ENCODE results near the gene ILKAP.

The ILKAP gene

DNA sequence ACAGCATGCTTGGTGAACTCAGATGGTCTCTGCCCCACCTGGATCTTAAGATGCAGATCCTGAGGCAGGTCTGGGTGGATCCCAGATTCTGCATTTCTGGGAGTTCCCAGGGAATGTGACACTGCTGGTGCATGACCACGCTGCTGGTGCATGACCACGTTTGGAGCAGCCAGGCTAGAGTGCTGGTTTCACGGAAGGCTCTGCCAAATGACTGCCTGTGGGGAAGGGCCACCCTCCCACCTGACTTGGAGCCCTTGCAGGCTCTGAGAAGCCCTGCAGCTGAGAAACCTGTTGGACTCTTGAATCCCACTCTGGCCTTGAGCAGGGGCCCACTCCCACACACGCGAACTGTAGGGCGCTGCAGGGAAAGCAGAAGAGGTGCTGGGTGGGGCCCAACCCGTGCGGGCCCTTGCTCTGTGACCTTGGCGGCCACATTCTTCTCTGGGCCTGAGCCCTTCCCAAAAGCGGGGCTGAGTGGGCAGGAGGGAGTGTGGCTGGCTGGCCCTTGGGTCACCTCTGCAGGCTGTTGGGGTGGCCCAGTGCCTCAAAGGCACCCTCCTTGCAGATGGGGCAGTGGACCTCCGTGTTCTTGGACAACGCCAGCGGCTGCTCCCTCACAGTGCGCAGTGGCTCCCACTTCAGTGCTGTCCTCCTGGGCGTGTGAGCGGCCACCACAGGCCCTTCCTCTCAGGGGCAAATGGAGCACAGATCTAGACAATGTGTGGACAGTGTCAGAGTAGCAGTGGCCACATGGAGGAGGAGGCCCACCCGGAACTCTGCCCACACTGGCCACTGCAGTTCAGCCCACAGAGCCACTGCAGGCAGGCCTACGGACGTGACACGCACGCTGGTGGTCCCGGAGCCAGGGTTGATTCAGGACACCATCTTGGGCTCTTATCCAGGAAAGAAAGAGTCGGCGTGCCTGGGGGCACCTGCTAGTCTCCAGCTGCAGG lies 36.8 kb downstream of the ILKAP start:
- no peak for DNase-seq (ENCODE audit: low read depth, low spot score)

DNA sequence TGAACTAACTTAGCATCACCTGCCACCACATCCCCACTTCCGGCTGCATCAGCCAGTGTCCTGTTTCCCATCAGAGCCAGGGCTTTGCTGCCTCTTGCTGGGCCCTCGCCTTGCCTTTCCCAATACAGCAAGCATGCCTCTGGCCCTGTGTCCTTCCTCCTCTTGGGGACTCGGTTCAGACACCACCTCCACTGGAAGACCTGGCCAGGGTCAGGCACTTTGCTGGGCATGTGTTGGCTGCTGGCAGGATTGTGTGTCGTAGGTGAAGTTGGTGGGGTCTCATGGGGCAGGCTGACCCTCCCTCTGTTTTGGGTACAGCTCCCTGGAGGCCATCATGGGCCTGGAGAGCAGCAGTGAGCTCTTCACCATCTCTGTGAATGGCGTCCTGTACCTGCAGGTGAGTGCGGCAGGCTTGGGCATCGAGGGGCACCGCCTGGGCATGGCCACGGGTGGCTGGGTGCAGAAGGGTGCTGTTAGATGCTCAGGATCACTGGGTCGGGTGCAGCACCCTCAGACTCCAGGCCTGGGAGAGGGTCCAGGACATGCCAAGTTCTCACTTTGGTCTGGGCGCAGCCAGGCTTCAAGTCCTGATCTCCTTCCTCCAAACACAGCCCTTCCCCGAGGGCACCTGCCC lies 38.1 kb downstream of the ILKAP start:
- DNase-seq (ENCODE audit: low read depth, low spot score): no peak

DNA sequence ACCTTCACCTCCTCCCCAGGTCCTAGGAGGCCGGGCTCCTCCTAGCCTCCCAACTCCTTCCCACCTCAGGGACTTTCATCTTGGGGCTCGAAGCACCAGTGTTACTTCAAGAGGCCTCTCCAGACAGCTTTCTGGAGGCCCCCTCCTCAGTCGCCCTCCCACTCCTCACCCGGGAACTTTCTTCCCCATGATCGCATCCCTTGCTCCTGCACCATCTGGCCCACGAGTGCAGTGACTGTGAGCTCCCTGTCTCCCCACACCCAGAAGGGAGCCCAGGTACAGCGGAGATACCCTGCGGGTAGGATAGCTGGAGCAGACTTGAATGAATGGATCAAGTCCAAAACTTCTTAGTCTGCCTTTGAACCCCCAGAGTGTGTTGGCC lies 38.6 kb downstream of the ILKAP start:
- no peak for DNase-seq (ENCODE audit: low read depth, low spot score)

DNA sequence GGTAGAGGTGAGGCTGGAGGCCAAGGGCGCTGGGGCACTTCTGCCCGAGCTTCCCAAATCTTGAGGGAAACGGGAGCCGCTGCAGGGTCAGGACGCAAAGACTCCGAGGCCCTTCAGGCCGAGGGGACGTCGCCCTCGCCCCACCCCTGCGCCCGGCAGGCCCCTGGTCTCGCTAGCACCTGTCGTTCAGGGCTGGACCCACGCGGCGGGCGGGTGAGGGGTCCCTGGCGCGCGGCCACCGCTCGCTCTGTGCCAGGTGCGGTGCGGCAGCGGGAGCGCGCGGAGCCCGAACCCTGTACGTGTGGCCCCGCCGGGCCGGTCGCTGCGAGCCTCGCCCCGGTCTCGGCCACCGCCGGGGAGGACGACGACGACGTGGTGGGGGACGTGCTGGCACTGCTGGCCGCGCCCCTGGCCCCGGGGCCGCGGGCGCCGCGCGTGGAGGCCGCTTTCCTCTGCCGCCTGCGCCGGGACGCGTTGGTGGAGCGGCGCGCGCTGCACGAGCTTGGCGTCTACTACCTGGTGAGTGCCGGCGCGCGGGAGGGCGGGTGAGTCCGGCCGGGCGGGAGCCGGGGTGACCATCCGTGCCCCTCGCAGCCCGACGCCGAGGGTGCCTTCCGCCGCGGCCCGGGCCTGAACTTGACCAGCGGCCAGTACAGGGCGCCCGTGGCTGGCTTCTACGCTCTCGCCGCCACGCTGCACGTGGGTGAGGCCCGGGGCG lies 39.9 kb downstream of the ILKAP start:
- no peak for DNase-seq (ENCODE audit: low read depth, low spot score)

DNA sequence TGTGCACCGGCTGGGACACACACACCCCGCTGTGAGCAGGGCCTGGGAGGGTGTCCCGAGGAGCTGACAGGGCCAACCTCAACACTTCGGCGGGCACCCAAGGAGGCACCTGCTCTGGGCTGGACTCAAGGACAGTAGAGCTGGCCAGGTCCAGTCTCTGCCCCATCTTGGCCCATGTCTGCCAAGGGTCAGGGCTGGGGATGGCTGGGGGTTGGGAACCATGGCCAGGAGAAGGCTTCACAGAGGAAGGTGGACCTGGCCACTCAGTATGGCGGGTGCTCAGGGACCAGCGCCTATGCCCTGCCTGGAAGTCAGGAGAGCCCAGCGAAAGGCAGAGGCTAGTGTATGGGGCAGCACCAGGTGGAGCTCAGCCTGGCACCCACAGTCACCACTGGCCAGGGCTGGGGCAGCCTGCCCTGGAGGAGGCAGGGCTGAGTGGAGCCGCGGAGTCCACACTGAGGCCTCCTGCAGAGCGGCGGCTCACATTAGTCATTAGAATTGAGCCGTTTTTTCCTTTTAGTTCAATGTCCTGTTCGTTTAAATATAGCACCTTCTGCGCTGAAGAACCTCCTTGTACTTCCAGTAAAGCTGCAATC lies 40.6 kb downstream of the ILKAP start:
- DNase-seq (ENCODE audit: low read depth, low spot score): no peak

DNA sequence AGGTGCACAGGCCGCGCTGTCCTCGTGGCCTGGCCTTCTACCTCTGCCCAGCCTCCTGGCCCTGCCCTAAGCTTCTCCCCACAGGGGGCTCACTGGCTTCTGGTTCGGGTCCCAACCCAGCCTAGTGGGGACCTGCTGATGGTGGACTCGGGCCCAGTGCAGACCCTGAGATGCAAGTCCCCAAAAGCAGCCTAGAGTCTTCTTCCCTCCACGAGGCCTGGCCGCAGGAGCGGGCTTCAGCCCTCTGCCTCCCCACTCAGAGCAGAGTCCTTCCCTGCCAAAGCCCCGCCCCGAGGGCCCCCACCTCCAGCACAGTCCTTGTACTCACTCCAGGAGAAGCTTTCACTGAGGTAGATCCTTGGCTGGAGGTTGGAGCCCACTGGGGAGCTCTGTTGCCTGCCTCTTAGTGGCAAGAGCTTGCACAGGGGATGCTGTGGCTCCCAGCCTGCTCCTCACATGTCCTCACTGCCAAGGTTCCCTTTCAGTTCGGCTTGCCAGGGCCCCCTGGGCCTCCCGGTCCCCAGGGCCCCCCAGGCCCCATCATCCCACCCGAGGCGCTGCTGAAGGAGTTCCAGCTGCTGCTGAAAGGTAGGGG lies 41.1 kb downstream of the ILKAP start:
- no peak for DNase-seq (ENCODE audit: low read depth, low spot score)

DNA sequence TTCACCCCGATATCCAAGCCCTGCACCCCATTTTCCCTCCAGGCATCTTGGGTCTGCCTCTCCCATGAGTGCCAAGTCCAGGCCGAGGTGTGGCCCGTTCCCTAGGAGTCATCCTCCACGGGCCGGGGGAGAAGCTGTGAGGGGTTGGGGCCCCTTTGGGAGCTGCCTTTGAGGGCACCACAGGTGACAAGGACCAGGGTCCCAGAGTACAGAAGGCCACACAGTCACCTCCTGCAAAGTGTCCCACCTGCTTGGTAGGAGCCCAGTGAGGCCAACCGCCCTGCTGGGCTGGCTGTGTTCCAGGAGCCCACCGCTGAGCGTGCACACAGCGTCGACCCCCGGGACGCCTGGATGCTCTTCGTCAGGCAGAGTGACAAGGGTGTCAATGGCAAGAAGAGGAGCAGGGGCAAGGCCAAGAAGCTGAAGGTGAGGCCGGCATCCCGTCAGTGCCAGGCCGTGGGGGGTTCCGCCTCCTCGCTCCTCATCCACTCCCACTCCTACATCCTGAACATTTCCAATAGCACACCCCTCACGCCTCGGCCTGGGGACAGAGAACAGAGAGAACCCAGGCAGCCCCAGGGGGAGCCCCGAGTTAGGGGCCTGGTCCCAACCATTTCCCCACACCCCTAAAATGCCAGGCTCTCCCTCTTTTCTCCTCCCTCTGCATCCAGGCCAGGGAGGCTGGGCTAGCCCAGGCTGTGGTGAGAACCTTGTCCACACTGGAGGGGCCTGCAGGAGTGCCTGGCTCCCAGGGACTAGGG lies 42.0 kb downstream of the ILKAP start:
- no peak for DNase-seq (ENCODE audit: low read depth, low spot score)

DNA sequence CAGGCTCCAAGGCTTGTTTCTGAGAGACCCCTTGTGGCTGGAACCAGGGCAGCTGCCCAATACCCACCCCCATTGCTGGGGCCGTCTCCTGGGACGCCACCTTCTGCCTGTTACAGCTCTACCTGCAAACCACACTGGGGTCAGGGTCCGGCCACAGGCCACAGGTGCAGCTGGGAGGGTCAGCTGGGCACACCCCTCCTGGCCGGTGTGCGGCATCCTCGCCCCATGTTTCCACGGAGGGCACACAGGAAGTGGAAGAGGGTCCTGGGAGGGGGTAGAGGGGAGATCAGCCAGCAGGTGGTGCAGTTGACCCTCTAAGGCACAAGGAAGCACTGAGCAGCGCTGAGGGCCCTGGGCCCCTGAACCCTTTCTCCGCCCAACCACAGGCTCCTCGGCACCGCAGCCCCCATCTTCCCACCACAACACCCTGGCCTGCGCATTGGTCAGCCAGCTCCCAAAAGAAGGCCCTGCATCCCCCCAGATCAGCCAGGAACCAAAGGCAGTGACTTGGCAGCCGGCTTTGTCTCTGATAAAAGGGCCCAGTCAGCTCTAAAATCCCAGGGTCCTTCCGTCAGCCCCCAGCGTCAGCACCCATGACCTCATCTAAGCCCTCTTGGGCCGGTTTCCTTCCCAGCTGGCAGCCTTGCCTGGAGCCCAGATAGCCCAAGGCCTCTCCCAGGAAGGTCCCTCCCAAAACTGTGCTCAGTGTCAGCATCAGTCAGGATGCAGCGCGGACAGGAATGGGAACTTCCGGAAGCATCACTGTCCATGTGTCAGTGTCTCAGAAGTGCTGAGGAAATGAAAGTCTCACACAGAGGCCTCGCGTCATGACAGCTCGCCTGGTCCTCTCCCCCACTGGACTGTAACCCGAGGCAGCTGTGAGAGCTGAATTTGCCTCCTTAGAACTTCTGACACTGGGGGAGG lies 43.0 kb downstream of the ILKAP start:
- DNase-seq (ENCODE audit: low read depth, low spot score): no peak

DNA sequence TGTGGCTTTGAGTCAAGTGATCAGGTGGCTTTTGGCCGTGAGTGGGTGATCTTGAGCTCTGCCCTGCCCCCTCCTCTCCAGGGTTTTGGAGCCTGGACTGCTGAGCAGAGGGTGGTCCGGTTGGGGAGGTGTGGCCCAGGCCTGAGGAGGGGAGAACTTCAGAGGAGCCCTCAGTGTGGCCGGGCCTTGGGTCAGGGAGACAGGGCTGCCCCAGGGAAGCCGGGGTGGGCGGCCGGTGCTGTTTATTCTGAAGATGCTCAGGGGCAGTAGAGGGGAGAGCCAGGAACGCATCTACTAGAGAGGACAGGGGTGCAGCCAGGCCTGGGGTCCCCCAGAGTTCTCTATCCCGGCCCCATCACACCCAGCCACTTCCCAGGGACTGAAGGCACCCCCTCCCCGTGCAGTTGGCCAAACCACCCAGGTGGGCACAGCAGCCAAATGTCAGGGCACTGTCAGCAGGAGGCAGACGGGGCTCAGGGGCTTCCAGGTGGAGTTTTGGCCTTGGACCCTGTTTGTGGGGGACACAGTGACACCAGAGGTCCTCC lies 43.8 kb downstream of the ILKAP start:
- DNase-seq (ENCODE audit: low read depth, low spot score): no peak

DNA sequence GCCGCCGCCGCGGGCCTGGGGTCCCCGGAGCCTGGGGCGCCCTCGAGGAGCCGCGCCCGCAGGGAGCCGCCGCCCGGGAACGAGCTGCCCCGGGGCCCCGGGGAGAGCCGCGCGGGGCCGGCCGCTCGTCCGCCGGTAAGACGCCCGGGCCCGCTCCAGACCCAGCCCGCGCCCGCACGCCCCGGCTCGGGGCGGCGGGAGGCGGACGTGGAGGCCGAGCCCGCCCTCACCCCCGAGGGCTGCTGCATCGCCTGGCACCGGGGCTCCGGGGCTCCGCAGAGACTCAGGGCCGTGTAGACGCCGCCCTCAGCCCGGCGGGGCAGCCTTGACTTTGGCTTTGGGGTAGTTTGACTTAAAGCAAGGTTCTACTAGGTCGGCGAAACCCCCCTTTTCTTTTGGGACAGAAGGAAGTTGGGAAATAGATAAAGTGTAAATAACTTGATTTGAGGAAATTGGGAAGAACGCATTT lies 44.4 kb downstream of the ILKAP start:
- DNase-seq (ENCODE audit: low read depth, low spot score): no peak

DNA sequence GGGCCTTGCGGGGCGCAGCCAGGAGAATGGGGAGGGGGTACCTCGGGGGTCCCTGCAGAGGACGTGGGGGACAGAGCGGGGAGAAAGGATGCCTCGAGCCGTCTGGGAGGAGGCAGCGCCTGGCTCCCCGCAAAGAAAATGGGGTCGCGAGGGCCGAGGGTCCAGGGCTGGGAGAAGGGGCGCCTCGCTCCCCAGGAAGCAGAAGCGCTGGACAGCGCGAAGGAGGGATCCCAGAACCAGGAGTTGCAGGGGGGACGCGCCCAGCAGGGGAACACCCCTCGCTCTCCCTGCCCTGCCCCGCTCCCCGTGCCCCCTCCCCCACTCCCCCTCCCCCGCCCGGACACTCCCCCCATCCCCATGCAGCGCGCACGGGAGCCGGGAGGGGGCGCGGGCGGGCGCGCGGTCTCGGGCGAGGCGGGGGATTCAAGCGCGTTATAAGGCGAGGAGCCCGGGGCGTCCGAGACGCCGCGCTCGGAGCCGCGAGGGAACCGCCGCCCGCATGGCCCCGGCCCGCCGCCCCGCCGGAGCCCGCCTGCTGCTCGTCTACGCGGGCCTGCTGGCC lies 44.9 kb downstream of the ILKAP start, which contains the start of gene ERFE:
Gene ERFE, plus strand, starts transcription at position 462 of the 562 bp plus-strand sequence. Its CDS starts 38 bp downstream, at position 500.
- no peak for DNase-seq (ENCODE audit: low read depth, low spot score)

DNA sequence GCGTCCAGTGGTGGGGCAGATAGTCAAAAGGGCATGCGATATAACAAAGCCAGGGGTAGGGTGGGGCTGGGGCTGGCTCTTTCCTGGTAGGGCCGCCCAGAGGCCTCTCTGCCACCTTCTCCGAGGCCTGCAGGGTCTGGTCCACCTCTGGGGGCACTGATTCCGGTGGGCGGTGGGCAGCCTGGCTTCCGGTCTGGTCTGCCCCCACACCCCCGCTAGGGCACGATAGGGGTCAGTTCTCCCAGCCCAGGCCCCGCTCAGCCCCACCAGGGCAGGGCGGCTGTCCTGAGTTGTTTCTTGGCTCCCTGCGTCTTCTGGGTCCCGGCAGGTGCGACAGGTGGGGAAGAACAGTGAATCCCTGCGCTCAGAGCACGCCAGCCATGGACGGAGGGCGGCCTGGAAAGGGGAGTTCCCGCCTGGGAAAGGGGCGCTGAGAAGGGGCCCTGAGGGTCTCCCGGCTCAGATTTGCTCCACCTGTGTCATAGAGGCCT lies 45.4 kb downstream of the ILKAP start:
- no peak for DNase-seq (ENCODE audit: low read depth, low spot score)

DNA sequence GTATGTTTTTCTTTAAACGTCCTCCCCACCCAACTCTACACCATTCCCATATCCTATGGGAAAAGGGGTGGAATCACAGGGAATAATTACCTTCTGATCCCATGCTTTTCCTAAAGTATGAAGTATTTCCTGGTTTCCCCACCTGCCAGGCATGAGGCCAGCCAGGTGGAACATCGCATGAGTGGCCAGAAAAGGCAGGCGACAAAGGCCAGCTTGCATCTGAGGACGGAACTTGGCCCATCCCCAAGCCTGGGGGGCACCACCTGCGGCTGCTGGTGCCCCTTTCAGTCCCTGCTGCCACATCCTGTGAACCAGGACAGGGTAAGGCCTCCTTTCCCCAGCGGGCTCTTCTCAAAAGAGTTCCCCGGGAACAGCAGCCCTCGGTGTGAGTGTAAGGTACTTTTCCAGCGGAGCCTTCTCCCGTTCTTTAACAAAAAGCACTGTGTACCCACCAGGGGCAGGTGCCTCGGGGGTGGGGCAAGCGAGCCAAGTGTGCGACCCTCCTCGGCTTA lies 45.9 kb downstream of the ILKAP start:
- DNase-seq (ENCODE audit: low read depth, low spot score): no peak

DNA sequence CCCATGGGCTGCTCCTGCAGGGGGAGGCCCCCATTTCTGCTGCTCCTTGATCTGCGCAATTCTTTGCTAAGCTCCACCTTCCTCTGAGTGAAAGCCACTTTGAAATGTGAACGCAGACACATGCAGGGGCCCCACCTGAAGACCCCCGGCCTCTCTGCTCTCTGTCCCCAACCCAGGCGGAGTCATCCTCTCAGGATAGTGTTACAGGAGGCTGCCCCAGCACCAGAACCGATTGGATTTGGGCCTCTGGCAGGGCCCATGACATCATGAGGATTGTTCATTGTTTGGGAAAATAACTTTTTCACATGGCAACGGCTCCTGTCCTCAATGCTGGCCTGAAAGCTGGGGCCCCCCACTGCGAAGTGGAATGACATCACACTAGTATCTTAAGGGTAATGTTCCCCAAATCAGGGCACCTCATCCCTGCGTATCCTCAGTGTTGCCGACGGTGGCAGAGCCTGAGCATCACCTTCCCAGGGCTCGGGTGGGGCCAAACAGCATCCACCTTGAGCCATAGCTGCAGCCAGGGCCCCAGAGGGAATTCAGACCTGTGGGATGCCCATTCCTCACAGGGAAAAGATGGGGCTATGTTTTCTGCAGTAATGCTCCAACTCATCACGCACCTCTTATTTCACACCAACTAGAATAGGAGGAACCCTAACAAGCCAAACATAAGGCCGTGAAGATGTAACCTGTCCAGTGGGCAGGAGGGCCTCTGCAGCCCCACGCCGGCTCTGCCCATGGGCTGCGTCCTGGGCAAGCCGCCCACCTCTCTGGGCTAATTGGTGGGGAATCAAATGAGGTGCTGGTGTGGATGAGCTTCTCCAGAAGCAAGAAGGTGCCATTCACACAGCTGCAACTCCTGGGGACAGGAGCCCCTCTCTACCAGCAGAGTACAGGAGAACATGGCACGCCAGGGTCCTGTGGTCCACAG lies 47.5 kb downstream of the ILKAP start:
- DNase-seq (ENCODE audit: low read depth, low spot score): no peak

DNA sequence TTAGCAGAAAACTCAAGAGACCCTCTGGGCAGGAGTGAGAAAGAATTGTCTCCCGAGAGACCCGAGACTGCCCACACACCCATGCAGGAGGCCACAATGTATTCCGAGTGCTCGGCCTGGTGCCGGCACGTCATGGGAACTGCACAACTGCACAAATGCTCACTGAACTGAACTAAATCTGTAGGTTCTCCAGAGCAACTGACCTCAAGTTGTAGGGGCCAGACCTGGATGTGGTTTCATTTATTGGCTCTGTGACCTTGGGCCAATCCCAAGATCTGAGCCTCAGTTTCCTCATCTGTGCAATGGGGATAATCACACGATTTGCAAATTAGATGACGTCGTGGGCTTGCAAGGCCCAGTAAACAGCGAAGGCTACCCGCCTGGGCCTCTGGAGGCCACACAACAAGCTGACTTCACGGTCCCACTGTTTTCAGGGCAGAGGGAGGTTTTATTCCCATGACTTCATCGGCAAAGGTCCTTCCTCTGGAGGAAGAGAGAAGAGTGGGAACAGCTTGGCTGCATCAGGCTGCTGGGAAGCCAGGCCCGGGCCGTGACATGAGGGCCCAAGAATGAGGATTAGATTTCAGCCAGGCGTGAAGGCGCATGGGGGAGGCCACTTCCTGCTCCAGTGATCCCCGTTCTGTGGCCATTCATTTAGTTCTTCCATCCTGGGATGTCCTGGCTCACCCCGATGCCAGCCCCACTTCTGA lies 48.3 kb downstream of the ILKAP start:
- DNase-seq (ENCODE audit: low read depth, low spot score): no peak

DNA sequence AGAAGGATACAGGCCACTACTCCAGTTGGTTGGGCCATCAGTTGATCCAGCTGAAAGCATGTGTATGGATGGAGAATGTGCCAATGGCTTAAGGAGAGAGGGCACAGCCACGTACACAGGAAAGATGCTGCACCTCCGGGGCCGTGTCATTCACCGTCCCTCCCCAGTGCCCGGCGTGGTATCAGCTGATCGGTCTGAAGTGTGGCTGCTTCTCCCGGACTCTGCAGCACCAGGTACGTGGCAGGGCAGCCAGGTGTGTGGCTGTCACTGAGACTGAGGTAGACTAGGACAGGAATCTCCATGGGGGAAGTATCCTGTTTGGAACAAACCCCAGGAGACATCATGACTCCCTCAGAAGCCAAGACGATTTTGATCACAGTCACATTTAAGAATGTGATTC lies 48.9 kb downstream of the ILKAP start:
- no peak for DNase-seq (ENCODE audit: low read depth, low spot score)

Data from brain pericyte (primary cell).